BLaER1 (cell line): ENCODE data around the gene EHD1.
A peak's percentile ranks its signal among the peaks of the same experiment; 100 is the strongest.

ENCODE experiments used
- H3K27ac ChIP-seq: shearing (Covaris generic); formaldehyde crosslinking; 2 replicates; pipeline ENCODE4 v1.8.1; 2022
- H3K27me3 ChIP-seq: shearing (Covaris generic); formaldehyde crosslinking; 2 replicates; pipeline ENCODE4 v1.8.1; 2022
- H3K36me3 ChIP-seq: shearing (Covaris generic); formaldehyde crosslinking; 2 replicates; pipeline ENCODE4 v1.8.1; 2022
- H3K4me1 ChIP-seq: shearing (Covaris generic); formaldehyde crosslinking; 2 replicates; pipeline ENCODE4 v1.8.1; 2022
- H3K4me2 ChIP-seq: shearing (Covaris generic); formaldehyde crosslinking; 2 replicates; pipeline ENCODE4 v1.8.1; 2022
- H3K4me3 ChIP-seq: shearing (Covaris generic); formaldehyde crosslinking; 2 replicates; pipeline ENCODE4 v1.8.1; 2022
- H3K9ac ChIP-seq: shearing (Covaris generic); formaldehyde crosslinking; 2 replicates; pipeline ENCODE4 v1.8.1; 2022
- H3K9me3 ChIP-seq: shearing (Covaris generic); formaldehyde crosslinking; 2 replicates; pipeline ENCODE4 v1.8.1; 2022
- H4K20me1 ChIP-seq: shearing (Covaris generic); formaldehyde crosslinking; 2 replicates; pipeline ENCODE4 v1.8.1; 2022
- Cebpa-rat ChIP-seq: shearing (Covaris generic); IDR thresholded peaks from 2 replicates; pipeline ENCODE4 v1.8.1; 2022

Gene EHD1

DNA sequence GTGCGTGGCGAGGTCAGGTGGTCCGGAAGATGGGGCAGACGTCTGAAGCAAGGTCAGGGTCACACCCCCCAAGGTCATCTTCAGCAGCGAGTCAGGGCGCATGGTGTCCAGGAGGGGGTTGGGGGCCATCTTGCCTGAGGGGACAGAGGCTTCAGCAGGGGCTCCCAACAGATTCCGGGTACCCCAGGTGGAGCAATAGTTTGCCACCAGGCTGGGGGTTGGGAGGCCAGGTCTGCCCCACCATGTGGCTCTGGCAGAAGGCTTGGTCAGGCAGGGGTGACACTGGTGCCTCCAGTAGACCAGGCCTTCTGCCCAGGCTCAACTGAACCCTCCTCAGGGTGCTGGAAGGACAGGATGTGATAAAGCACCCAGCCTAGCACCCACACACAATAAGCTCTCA, 32.7 kb upstream of the EHD1 start:
- Histone ChIP-seq H3K9ac (0 out of 2 replicates have a peak overlapping the region, but pooled peaks have one; percentile 50), H3K4me3 (no peak overlapping the region), H4K20me1 (peaks cover 11% of the 10 kb centered on the region; the same call in 1 of the 2 replicates), H3K4me1 (peaks cover 21% of the 10 kb centered on the region), H3K9me3 (no peaks in the 10 kb centered on the region), H3K36me3 (peaks cover 84% of the 10 kb centered on the region), H3K4me2 (no peak overlapping the region), H3K27ac (0 out of 2 replicates have a peak overlapping the region, but pooled peaks have one; percentile 64), H3K27me3 (no peaks in the 10 kb centered on the region)
- no peak for TF ChIP-seq Cebpa-rat

DNA sequence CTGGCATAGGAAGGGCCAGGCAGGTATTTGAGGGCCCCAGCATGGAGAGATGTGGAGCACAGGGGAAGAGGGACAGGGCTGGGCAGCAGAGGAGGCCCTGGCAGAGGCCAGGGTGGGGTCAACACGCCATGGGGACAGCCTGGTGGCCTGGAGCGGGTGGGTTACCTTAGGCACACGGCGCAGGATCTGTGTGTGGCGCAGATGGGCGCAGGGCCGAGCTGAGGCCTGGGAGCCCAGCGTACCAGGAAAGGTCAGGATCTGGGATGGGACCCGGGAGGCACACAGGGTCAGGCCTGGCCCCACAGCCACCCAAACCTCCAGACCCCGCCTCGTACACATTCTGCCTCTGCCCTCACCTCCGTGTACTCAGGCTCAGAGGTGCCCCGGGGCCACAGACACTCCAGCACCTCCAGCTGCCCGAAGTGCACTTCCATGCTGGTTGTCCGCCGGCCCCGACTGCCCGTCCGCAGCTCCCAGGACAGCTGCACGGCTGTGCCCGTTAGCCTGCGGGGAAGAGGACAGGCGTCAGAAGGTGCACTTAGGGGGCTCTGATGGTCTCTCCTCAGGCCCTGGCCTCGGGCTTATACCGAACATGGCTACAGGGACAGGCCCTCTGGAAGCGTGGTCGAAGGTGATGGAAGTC, 32.2 kb upstream of the EHD1 start:
- no peaks in the 10 kb centered on the region for H3K27me3 ChIP-seq
- H3K4me2 ChIP-seq: no peak overlapping the region
- peaks cover 15% of the 10 kb centered on the region for H3K4me1 ChIP-seq
- H4K20me1 ChIP-seq: peaks cover 5% of the 10 kb centered on the region; the same call in 1 of the 2 replicates
- no peak overlapping the region for H3K4me3 ChIP-seq
- no peaks in the 10 kb centered on the region for H3K9me3 ChIP-seq
- H3K36me3 ChIP-seq: peaks cover 90% of the 10 kb centered on the region
- H3K27ac ChIP-seq: no peak overlapping the region
- H3K9ac ChIP-seq: peak overlapping the region; percentile 15; the same call in 1 of the 2 replicates
- no peak for TF ChIP-seq Cebpa-rat

DNA sequence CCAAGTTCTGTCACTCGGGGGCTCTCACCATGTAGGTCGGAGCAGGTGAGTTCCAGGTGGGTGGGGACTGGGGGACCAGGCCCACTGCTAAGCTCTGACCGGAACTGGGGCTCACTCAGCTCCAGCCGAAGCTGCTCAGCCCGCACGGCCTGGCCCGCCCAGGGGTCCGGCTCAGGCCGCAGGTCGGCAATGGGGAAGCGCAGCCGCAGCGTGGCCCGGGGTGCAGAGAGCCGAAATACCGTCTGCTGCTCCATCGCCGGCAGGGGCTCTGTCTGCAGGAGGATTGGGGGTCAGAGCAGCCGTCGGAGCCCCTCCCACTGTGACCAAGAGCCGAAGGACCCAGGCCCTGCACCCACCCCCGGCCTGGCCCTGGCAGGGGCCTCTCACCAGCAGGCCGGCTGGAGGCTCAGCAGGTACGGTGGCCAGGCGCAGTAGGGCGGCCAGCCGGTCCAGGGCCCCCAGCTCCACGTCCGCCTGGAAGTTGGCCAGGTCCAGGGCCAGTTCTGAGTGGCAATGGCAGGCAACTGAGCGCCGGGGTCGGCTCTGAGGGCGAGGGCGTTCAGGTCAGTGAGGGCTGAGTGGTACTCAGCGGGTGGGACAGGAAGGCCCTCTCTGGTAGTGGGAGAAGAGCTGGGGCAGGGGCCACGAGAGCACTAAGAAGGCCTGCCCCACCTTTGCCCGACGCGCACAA, 31.4 kb upstream of the EHD1 start:
- no peak overlapping the region for H3K4me3 ChIP-seq
- no peaks in the 10 kb centered on the region for H3K9me3 ChIP-seq
- no peak overlapping the region for H3K9ac ChIP-seq
- no peak overlapping the region for H3K27ac ChIP-seq
- peaks cover 97% of the 10 kb centered on the region for H3K36me3 ChIP-seq
- peaks cover 9% of the 10 kb centered on the region for H3K4me1 ChIP-seq
- H3K4me2 ChIP-seq: no peak overlapping the region
- H3K27me3 ChIP-seq: no peaks in the 10 kb centered on the region
- H4K20me1 ChIP-seq: no peaks in the 10 kb centered on the region
- no peak for TF ChIP-seq Cebpa-rat

DNA sequence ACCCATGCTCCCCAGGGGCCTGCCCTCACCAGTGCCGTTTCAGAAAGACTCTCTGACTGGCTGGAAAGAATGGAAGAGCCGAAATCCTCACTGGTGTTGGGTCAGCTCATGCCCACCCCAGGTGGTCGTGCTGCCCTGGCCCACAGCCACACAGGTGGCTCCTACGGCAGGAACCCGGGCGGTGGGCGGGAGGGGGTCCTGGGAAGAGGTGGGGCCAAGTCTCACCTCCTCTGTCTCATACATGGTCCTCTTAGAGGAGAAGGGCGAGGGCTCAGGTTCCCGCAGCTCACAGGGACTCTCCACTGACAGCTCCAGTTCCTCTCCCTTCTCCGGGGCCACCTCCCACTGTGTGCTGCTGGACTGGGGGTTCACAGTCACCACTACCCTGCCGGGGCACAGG, 30.3 kb upstream of the EHD1 start:
- H3K9me3 ChIP-seq: no peaks in the 10 kb centered on the region
- H3K4me1 ChIP-seq: peaks cover 9% of the 10 kb centered on the region
- H3K27ac ChIP-seq: no peak overlapping the region
- H4K20me1 ChIP-seq: no peaks in the 10 kb centered on the region
- no peak overlapping the region for H3K4me2 ChIP-seq
- no peaks in the 10 kb centered on the region for H3K27me3 ChIP-seq
- no peak for TF ChIP-seq Cebpa-rat
- H3K4me3 ChIP-seq: no peak overlapping the region
- H3K36me3 ChIP-seq: peaks cover 100% of the 10 kb centered on the region
- no peak overlapping the region for H3K9ac ChIP-seq

DNA sequence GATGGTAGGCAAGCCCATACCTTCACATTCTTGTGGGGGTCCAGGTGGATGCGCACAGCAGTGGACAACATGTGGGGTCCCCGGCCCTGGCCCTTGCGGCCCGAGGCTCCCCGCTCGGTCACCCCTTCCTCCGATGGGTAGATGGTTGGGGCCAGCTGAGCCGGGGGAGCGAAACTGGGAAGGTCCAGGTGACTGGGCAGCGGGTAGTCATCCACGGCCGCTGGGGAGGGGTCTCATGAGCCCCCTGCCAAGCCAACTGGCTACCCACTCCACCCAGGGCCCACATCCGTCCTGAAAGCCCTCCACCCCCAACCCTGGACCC, 27.9 kb upstream of the EHD1 start:
- Histone ChIP-seq H3K27ac (no peak overlapping the region), H3K36me3 (peaks cover 95% of the 10 kb centered on the region), H3K9ac (no peak overlapping the region), H3K27me3 (no peaks in the 10 kb centered on the region), H3K4me1 (peaks cover under 1% of the 10 kb centered on the region; the same call in 1 of the 2 replicates), H3K4me2 (no peak overlapping the region), H3K9me3 (no peaks in the 10 kb centered on the region), H4K20me1 (no peaks in the 10 kb centered on the region), H3K4me3 (no peak overlapping the region)
- TF ChIP-seq Cebpa-rat: no peak

DNA sequence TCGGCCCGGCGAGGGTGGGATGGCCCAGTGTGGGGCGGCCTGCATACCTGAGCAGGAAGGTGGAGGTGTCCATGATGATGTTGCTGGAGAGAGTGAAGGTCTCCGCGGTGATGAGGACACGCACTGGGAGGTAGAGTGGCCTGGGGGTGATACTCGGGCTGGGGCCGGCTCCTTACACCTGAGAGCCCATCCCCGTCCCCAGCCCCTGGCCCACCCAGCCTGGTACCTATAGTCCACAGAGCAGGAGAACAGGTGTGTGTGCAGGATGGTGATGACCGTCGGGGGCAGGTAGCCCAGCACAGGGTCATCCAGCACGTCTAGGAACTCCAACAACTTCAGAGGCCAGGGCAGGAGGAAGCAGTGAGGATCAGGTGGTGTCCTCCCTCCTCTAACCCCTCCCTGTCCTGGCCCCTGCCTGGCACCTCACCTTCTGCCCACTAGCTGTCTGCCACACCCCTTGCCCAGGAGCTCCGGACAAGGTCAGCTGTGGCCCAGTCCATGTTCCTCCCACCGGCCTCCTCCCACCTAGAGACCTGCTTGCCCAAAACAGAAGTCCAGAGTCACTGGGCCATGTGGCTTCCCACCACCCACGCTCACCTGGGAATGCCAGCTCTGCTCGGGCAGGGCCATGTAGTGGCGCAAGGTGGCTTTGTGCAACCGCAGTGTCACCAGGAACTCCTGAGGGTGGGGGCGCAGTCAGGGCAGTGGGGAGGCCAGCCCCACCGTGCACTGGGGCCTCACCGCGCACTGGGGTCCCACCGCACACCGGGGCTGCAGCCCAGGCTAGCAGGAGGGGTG, 27.3 kb upstream of the EHD1 start:
- no peak for TF ChIP-seq Cebpa-rat

DNA sequence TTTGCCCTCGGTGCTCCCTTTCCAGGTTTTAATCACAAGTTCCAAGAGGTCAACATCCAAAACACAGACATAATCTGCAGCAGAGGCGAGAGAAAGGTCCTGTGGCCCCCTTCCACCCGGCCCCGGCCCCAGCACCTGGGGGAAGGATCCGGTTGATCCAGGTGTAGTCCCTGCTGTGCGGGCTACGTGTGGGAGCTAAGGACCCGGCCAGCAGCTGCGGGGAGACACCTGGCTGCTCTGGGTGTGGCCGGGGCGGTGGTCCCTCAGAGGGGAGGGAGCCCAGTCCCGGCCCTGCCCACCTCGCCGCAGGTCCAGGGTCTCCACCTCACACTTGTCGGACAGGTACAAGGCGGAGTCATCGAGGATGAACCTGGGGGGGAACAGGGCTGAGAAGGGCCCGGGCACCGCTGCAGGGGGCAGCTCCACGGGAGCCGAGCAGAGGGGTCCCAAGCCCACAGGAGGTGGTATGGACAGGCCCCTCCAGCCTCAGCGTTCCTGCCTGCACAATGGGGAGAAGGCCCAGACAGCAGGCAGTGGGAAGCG, 24.9 kb upstream of the EHD1 start:
- TF ChIP-seq Cebpa-rat: no peak
- no peaks in the 10 kb centered on the region for H4K20me1 ChIP-seq
- no peak overlapping the region for H3K4me3 ChIP-seq
- H3K4me1 ChIP-seq: no peaks in the 10 kb centered on the region
- H3K36me3 ChIP-seq: peaks cover 94% of the 10 kb centered on the region
- H3K27me3 ChIP-seq: no peaks in the 10 kb centered on the region
- H3K27ac ChIP-seq: no peak overlapping the region
- no peaks in the 10 kb centered on the region for H3K9me3 ChIP-seq
- H3K4me2 ChIP-seq: no peak overlapping the region
- H3K9ac ChIP-seq: no peak overlapping the region

More for the DNA sequence above, 27.3 kb upstream of the EHD1 start:
- Histone ChIP-seq H3K36me3 (peaks cover 95% of the 10 kb centered on the region), H3K9ac (no peak overlapping the region), H3K4me1 (no peaks in the 10 kb centered on the region), H3K4me2 (no peak overlapping the region), H3K4me3 (no peak overlapping the region), H4K20me1 (no peaks in the 10 kb centered on the region), H3K27me3 (no peaks in the 10 kb centered on the region), H3K27ac (no peak overlapping the region), H3K9me3 (no peaks in the 10 kb centered on the region)

DNA sequence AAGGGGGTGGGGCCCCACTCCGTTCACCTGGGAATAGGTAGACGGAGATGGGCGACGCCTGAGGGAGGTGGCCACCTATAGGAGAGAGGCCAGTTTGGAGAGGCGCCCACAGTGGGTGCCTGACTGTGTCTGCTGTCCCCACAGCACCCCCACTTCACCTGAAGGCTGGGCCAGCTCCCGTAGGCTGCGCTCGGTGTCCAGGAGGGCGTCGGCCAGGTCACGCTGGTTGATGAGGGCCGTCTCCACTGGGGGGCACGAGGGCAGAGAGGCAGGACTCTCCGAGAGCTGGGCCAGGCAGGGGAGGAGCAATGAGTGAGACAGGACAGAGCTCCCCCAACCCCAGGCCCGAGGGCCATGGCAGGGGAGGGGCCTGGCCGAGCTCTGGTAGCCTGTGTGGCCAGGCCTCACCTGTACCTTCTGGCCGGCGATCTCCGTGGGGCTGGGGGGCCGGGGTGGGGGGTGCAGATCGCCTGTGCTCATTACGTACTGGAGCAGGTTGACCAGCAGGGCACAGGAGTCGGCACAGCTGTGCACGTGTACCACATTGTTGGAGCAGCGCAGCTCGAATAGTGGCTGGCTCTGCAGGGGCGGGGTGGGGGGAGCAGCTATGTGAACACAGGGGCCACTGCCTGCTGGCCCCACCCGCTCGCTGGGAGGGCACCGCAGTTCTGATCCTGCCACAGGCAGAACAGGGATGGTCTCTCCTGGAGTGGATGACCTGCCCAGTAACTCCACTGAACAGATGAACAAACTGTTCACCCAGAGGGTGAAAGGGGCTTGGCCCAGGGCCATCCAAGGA, 23.9 kb upstream of the EHD1 start:
- H3K27me3 ChIP-seq: no peaks in the 10 kb centered on the region
- TF ChIP-seq Cebpa-rat: no peak
- H3K4me1 ChIP-seq: peaks cover 6% of the 10 kb centered on the region
- no peaks in the 10 kb centered on the region for H4K20me1 ChIP-seq
- H3K4me3 ChIP-seq: no peak overlapping the region
- peaks cover 94% of the 10 kb centered on the region for H3K36me3 ChIP-seq
- no peak overlapping the region for H3K9ac ChIP-seq
- no peaks in the 10 kb centered on the region for H3K9me3 ChIP-seq
- H3K27ac ChIP-seq: no peak overlapping the region
- H3K4me2 ChIP-seq: no peak overlapping the region

DNA sequence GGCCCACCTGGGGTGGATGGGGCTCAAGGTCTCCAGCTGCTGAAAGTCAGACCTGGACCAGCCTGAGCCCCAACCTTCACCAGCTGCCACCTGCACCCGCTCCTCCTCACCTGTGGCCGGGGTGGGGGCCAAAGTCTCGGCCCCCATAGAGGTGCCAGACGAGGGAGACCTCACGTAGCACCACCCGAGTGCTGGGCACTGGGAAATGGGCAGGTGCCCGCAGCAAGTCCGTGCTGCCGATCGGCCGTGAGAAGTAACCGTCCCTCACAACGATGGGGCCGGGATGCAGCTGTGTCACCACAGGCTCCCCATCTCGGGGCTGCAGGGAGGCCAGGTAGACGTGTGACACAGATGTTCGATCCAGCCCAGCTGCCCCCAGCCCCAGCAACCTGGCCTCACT, 22.4 kb upstream of the EHD1 start:
- Histone ChIP-seq H3K4me3 (no peak overlapping the region), H3K27me3 (no peaks in the 10 kb centered on the region), H3K4me2 (no peak overlapping the region), H3K9ac (no peak overlapping the region), H4K20me1 (no peaks in the 10 kb centered on the region), H3K9me3 (no peaks in the 10 kb centered on the region), H3K36me3 (peaks cover 94% of the 10 kb centered on the region), H3K4me1 (peaks cover 20% of the 10 kb centered on the region), H3K27ac (no peak overlapping the region)
- no peak for TF ChIP-seq Cebpa-rat
